Gastrocnemius medialis (tissue), 4 donors: Measurements from ENCODE around the gene TPO.

Source experiments
- POLR2A ChIP-seq, 2 donors: fragments of 450-650 bp; IDR thresholded peaks; one replicate each; pipeline ENCODE4 v1.6.1; 2017; ENCODE audit warnings: antibody characterized with exemption in 2 of 2, mild to moderate bottlenecking in 2 of 2, moderate library complexity in 2 of 2
- TF ChIP-seq, protein P1 (sequence below), 5 experiments: fragments of 450-650 bp in 3 of 5; fragments of 200-600 bp in 2 of 5; sonication (generic) in 2 of 5; IDR thresholded peaks in 4 of 5; conservative IDR thresholded peaks in 1 of 5; 1 replicate in 4 of 5; 2 replicates in 1 of 5; pipeline ENCODE4 v1.5.1; 2016 to 2019; ENCODE audit warnings: antibody characterized with exemption in 5 of 5, mild to moderate bottlenecking in 3 of 5, moderate library complexity in 3 of 5

DNA sequence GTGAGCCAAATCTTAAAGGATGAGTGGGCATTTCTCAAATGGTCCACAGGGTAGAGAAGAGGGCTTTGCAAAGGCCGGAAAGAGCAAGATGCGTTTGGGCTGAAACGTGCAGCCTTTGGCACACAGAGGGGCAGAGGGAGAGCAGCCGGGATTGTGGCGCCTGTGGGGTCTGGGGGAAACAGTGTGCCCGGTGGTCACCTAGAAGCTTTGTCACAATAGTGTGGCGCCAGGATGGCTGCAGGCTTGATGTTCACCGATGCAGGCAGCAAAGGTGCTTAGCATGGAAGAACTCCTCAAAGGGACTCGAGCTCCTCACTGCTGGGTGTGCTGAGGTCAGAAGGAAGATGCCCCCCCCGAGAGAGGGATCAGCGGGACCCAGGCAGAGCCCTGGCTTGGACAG lies 23.8 kb downstream of the TPO start:
- TF ChIP-seq, protein P1, sequence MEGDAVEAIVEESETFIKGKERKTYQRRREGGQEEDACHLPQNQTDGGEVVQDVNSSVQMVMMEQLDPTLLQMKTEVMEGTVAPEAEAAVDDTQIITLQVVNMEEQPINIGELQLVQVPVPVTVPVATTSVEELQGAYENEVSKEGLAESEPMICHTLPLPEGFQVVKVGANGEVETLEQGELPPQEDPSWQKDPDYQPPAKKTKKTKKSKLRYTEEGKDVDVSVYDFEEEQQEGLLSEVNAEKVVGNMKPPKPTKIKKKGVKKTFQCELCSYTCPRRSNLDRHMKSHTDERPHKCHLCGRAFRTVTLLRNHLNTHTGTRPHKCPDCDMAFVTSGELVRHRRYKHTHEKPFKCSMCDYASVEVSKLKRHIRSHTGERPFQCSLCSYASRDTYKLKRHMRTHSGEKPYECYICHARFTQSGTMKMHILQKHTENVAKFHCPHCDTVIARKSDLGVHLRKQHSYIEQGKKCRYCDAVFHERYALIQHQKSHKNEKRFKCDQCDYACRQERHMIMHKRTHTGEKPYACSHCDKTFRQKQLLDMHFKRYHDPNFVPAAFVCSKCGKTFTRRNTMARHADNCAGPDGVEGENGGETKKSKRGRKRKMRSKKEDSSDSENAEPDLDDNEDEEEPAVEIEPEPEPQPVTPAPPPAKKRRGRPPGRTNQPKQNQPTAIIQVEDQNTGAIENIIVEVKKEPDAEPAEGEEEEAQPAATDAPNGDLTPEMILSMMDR (IDR thresholded peaks at IDR 0.05 in 4 of 5, conservative IDR thresholded peaks at IDR 0.05 in 1 of 5), result no peak
- TF ChIP-seq POLR2A (IDR thresholded peaks at IDR 0.05), result no peak
